ENCODE measurements around the gene SLC31A1.

The SLC31A1 gene

GRCh38 chr9:113216406-113216805, 4.9 kb upstream of the SLC31A1 start:
- no peaks in the 10 kb centered on the region for H3K9me3 ChIP-seq (ENCODE audit: control insufficient read depth, insufficient read depth, low read length)
- H3K4me1 ChIP-seq (ENCODE audit: control insufficient read depth, low read length) = peaks cover 37% of the 10 kb centered on the region
- H3K27ac ChIP-seq (ENCODE audit: low read depth, low read length) = no peak overlapping the region
- H3K27me3 ChIP-seq (ENCODE audit: control insufficient read depth, low read length) = no peaks in the 10 kb centered on the region
- peaks cover 13% of the 10 kb centered on the region; the same call in 1 of the 2 replicates for H4K20me1 ChIP-seq (ENCODE audit: control insufficient read depth, insufficient read depth, low read depth, low read length)
- no peak for TF ChIP-seq CTCF (IDR thresholded peaks at IDR 0.05; ENCODE audit: low read depth, low read length, poor library complexity, severe bottlenecking)
- TF ChIP-seq EZH2phosphoT487 (IDR thresholded peaks at IDR 0.05; ENCODE audit: borderline replicate concordance, low read length) = no peak
- peaks cover 72% of the 10 kb centered on the region for H3K36me3 ChIP-seq (ENCODE audit: control insufficient read depth, low read length)
- H3K9me2 ChIP-seq (replicated peaks; ENCODE audit: control insufficient read depth, low read length) = no peaks in the 10 kb centered on the region
- H3K4me3 ChIP-seq (ENCODE audit: low read length) = no peak overlapping the region
- peaks cover 17% of the 10 kb centered on the region for H3F3A ChIP-seq (ENCODE audit: control insufficient read depth, insufficient read depth)
- peaks cover 91% of the 10 kb centered on the region for H3K79me2 ChIP-seq (ENCODE audit: control insufficient read depth, low read length)
- H3K4me2 ChIP-seq (ENCODE audit: low read length) = no peak overlapping the region

GRCh38 chr9:113219186-113219936, 2.0 kb upstream of the SLC31A1 start:
- Histone ChIP-seq H3K79me2 (ENCODE audit: control insufficient read depth, low read length) (peaks cover 97% of the 10 kb centered on the region), H4K20me1 (ENCODE audit: control insufficient read depth, insufficient read depth, low read depth, low read length) (peaks cover 7% of the 10 kb centered on the region; the same call in 1 of the 2 replicates), H3K9me2 (replicated peaks; ENCODE audit: control insufficient read depth, low read length) (no peaks in the 10 kb centered on the region), H3K27me3 (ENCODE audit: control insufficient read depth, low read length) (no peaks in the 10 kb centered on the region), H3K36me3 (ENCODE audit: control insufficient read depth, low read length) (peaks cover 63% of the 10 kb centered on the region), H3K4me3 (ENCODE audit: low read length) (peak overlapping the region; percentile 94), H3F3A (ENCODE audit: control insufficient read depth, insufficient read depth) (peaks cover 17% of the 10 kb centered on the region), H3K4me2 (ENCODE audit: low read length) (peak overlapping the region; percentile 93), H3K27ac (ENCODE audit: low read depth, low read length) (peak overlapping the region; percentile 94), H3K9me3 (ENCODE audit: control insufficient read depth, insufficient read depth, low read length) (no peaks in the 10 kb centered on the region), H3K4me1 (ENCODE audit: control insufficient read depth, low read length) (peaks cover 57% of the 10 kb centered on the region)
- no peak for TF ChIP-seq CTCF (IDR thresholded peaks at IDR 0.05; ENCODE audit: low read depth, low read length, poor library complexity, severe bottlenecking)
- TF ChIP-seq EZH2phosphoT487 (IDR thresholded peaks at IDR 0.05; ENCODE audit: borderline replicate concordance, low read length) = no peak

- Histone ChIP-seq H3K9me3 (ENCODE audit: control insufficient read depth, insufficient read depth, low read length) (no peaks in the 10 kb centered on the region), H3K4me1 (ENCODE audit: control insufficient read depth, low read length) (peaks cover 53% of the 10 kb centered on the region), H3K79me2 (ENCODE audit: control insufficient read depth, low read length) (peaks cover 97% of the 10 kb centered on the region), H3K9me2 (replicated peaks; ENCODE audit: control insufficient read depth, low read length) (no peaks in the 10 kb centered on the region), H3K36me3 (ENCODE audit: control insufficient read depth, low read length) (peaks cover 62% of the 10 kb centered on the region), H3K27me3 (ENCODE audit: control insufficient read depth, low read length) (no peaks in the 10 kb centered on the region), H3K4me3 (ENCODE audit: low read length) (peak overlapping the region; percentile 94), H3K27ac (ENCODE audit: low read depth, low read length) (peak overlapping the region; percentile 94), H4K20me1 (ENCODE audit: control insufficient read depth, insufficient read depth, low read depth, low read length) (peaks cover 6% of the 10 kb centered on the region; the same call in 1 of the 2 replicates), H3K4me2 (ENCODE audit: low read length) (peak overlapping the region; percentile 93), H3F3A (ENCODE audit: control insufficient read depth, insufficient read depth) (peaks cover 17% of the 10 kb centered on the region)
- TF ChIP-seq CTCF (IDR thresholded peaks at IDR 0.05; ENCODE audit: low read depth, low read length, poor library complexity, severe bottlenecking) (no peak), EZH2phosphoT487 (IDR thresholded peaks at IDR 0.05; ENCODE audit: borderline replicate concordance, low read length) (no peak)
Measured at GRCh38 chr9:113219969-113220368, 1.4 kb upstream of the SLC31A1 start.

All from DOHH2 (cell line).